ENCODE measurements around the gene TRABD.

Gene TRABD

DNA sequence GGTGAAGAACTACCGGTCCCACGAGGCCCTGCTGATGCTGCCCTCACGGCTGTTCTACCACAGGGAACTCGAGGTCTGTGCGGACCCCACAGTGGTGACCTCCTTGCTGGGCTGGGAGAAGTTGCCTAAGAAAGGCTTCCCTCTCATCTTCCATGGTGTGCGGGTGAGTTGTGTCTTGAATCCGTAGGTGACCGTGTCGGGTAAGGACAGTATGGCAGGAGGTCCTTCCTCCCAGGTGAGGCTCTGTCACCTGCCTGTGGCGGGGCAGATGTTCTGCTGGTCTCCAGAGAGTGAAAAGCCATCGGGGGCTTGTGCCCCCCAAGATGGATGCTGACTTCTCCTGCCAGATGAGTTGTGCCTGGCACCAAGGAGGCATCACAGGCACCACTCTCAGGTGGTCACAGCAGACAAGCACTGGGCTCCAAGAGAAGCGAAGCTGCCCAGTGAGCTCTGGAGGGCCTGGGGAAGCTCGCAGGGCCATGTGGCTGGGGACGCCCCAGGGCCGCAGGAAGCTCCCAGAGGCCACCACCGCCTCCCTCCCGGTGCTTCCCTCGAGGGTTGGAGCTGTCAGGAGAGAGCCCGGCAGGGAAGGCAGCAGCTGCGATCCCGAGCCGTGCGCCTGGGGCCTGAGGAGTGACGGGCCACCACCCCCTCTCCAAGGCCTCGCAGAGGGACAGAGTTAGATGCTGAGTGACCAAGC lies 32.5 kb upstream of the TRABD start:
- Histone ChIP-seq H3K9me3 (ENCODE audit: insufficient read depth, low read depth, low read length) (no peaks in the 10 kb centered on the region), H3K27me3 (ENCODE audit: insufficient read depth, low read length, poor library complexity, severe bottlenecking) (no peaks in the 10 kb centered on the region), H3K9ac (ENCODE audit: low read depth, low read length, poor library complexity, severe bottlenecking) (no peak overlapping the region)

DNA sequence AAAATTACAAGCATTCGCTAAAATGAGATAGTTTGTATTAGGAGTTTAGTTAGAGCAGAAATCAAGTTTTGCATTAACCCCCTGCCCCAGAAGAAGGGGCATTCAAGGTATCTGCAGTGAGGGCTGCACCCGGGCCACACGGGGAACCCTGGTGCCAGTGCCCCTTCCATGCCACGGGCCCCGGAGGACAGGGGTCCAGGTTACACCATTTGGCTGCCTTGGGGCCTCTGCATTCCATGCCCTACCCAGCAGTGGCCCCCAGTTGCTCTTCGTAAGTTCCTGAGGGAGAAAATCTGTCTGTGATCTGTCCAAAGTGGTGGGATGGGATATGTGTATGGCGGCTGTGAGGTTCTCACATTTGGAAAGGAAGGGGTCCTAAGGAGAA lies 32.0 kb upstream of the TRABD start:
- Histone ChIP-seq H4K20me1 (ENCODE audit: insufficient read depth, low read length, poor library complexity, severe bottlenecking) (no peaks in the 10 kb centered on the region), H3K27me3 (ENCODE audit: insufficient read depth, low read length, poor library complexity, severe bottlenecking) (no peaks in the 10 kb centered on the region), H2AFZ (ENCODE audit: low read length) (no peak overlapping the region), H3F3A (ENCODE audit: low read depth) (no peaks in the 10 kb centered on the region), H3K79me2 (ENCODE audit: insufficient read depth, low read length) (no peaks in the 10 kb centered on the region), H3K9ac (ENCODE audit: low read depth, low read length, poor library complexity, severe bottlenecking) (no peak overlapping the region), H3K9me2 (replicated peaks; ENCODE audit: low read depth, low read length) (no peaks in the 10 kb centered on the region), H3K4me2 (ENCODE audit: low read depth, low read length, poor library complexity, severe bottlenecking) (no peak overlapping the region), H3K4me1 (ENCODE audit: insufficient read depth, low read length, poor library complexity, severe bottlenecking) (no peaks in the 10 kb centered on the region), H3K36me3 (ENCODE audit: insufficient read depth, low read length) (no peaks in the 10 kb centered on the region), H3K9me3 (ENCODE audit: insufficient read depth, low read depth, low read length) (no peaks in the 10 kb centered on the region), H3K4me3 (ENCODE audit: low read length, poor library complexity, severe bottlenecking) (no peak overlapping the region)
- TF ChIP-seq EZH2phosphoT487 (IDR thresholded peaks at IDR 0.05; ENCODE audit: borderline replicate concordance): no peak
- TF ChIP-seq, protein P1, sequence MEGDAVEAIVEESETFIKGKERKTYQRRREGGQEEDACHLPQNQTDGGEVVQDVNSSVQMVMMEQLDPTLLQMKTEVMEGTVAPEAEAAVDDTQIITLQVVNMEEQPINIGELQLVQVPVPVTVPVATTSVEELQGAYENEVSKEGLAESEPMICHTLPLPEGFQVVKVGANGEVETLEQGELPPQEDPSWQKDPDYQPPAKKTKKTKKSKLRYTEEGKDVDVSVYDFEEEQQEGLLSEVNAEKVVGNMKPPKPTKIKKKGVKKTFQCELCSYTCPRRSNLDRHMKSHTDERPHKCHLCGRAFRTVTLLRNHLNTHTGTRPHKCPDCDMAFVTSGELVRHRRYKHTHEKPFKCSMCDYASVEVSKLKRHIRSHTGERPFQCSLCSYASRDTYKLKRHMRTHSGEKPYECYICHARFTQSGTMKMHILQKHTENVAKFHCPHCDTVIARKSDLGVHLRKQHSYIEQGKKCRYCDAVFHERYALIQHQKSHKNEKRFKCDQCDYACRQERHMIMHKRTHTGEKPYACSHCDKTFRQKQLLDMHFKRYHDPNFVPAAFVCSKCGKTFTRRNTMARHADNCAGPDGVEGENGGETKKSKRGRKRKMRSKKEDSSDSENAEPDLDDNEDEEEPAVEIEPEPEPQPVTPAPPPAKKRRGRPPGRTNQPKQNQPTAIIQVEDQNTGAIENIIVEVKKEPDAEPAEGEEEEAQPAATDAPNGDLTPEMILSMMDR (conservative IDR thresholded peaks at IDR 0.05; ENCODE audit: low read length): no peak

More for the DNA sequence above, 32.5 kb upstream of the TRABD start:
- Histone ChIP-seq H3K79me2 (ENCODE audit: insufficient read depth, low read length) (no peaks in the 10 kb centered on the region), H4K20me1 (ENCODE audit: insufficient read depth, low read length, poor library complexity, severe bottlenecking) (no peaks in the 10 kb centered on the region), H3K9me2 (replicated peaks; ENCODE audit: low read depth, low read length) (no peaks in the 10 kb centered on the region), H3F3A (ENCODE audit: low read depth) (no peaks in the 10 kb centered on the region), H3K4me3 (ENCODE audit: low read length, poor library complexity, severe bottlenecking) (no peak overlapping the region), H3K4me2 (ENCODE audit: low read depth, low read length, poor library complexity, severe bottlenecking) (no peak overlapping the region), H3K36me3 (ENCODE audit: insufficient read depth, low read length) (no peaks in the 10 kb centered on the region), H2AFZ (ENCODE audit: low read length) (no peak overlapping the region), H3K4me1 (ENCODE audit: insufficient read depth, low read length, poor library complexity, severe bottlenecking) (no peaks in the 10 kb centered on the region)
- no peak for TF ChIP-seq EZH2phosphoT487 (IDR thresholded peaks at IDR 0.05; ENCODE audit: borderline replicate concordance)
- TF ChIP-seq, protein P1 (conservative IDR thresholded peaks at IDR 0.05; ENCODE audit: low read length): no peak

DNA sequence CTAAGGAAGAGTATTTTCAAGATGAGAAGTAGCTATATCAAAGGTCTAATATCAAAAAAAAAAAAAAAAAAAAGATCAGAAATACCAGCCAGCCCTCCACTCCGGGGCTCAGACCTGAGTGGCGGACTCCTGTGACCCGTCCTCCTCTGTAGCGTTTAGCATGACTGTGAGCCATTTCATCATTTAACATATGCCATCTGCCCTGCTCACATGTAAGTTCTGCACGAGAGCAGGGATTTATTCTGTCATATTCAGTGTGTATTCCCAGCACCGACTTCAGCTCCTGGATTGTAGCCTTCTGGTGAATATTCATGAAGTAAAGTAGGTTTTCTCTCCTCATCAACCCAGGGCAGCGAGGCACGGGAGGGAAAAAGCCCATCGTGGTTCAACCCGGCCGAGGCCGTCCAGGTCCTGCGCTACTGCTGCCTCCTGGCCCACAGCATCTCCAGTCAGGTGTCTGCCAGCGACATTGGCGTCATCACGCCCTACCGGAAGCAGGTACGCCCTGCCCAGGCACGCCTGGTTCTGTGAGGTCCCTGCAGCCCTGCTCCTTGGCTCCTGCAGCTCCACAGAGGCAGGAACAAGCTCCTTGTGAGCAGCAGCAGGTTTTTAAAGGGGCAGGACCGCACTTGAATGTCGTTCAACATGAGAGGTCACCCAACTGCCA lies 27.9 kb upstream of the TRABD start:
- no peak overlapping the region for H2AFZ ChIP-seq (ENCODE audit: low read length)
- H3K4me2 ChIP-seq (ENCODE audit: low read depth, low read length, poor library complexity, severe bottlenecking): no peak overlapping the region
- H3K4me1 ChIP-seq (ENCODE audit: insufficient read depth, low read length, poor library complexity, severe bottlenecking): no peaks in the 10 kb centered on the region
- no peaks in the 10 kb centered on the region for H3K9me2 ChIP-seq (replicated peaks; ENCODE audit: low read depth, low read length)
- no peak overlapping the region for H3K4me3 ChIP-seq (ENCODE audit: low read length, poor library complexity, severe bottlenecking)
- H3K79me2 ChIP-seq (ENCODE audit: insufficient read depth, low read length): no peaks in the 10 kb centered on the region
- no peaks in the 10 kb centered on the region for H3K27me3 ChIP-seq (ENCODE audit: insufficient read depth, low read length, poor library complexity, severe bottlenecking)
- no peaks in the 10 kb centered on the region for H3K36me3 ChIP-seq (ENCODE audit: insufficient read depth, low read length)
- no peaks in the 10 kb centered on the region for H3F3A ChIP-seq (ENCODE audit: low read depth)
- no peaks in the 10 kb centered on the region for H4K20me1 ChIP-seq (ENCODE audit: insufficient read depth, low read length, poor library complexity, severe bottlenecking)
- no peaks in the 10 kb centered on the region for H3K9me3 ChIP-seq (ENCODE audit: insufficient read depth, low read depth, low read length)
- TF ChIP-seq, protein P1 (conservative IDR thresholded peaks at IDR 0.05; ENCODE audit: low read length): no peak
- no peak for TF ChIP-seq EZH2phosphoT487 (IDR thresholded peaks at IDR 0.05; ENCODE audit: borderline replicate concordance)
- H3K9ac ChIP-seq (ENCODE audit: low read depth, low read length, poor library complexity, severe bottlenecking): no peak overlapping the region

Data from Loucy (cell line).